Peyer's patch (tissue), 4 donors: ENCODE results near the gene SNRPD2. TPM values are rescaled to one million over a fixed set of nuclear protein-coding genes. Genes with fewer than 3 reads are reported as not detected.

Experiments
- DNase-seq, 3 donors: peaks; one replicate each; pipeline ENCODE4 v3.0.0-alpha.2; 2017 to 2019
- H3K27ac ChIP-seq, 4 donors: fragments of 200-600 bp; sonication (generic); one replicate each; pipeline ENCODE4 v1.5.1; 2016 to 2019
- H3K27me3 ChIP-seq, 2 donors: fragments of 200-600 bp; sonication (generic); one replicate each; pipeline ENCODE4 v1.5.1; 2019
- H3K36me3 ChIP-seq, 3 donors: fragments of 200-600 bp; sonication (generic); one replicate each; pipeline ENCODE4 v1.5.1; 2016 to 2019
- H3K4me1 ChIP-seq, 4 donors: fragments of 200-600 bp; sonication (generic); one replicate each; pipeline ENCODE4 v1.5.1; 2016 to 2019
- H3K4me3 ChIP-seq, 4 donors: fragments of 200-600 bp; sonication (generic); 1 replicate in 3 of 4; 2 replicates in 1 of 4; pipeline ENCODE4 v1.5.1; 2016 to 2019; ENCODE audit warnings: mild to moderate bottlenecking in 1 of 4
- H3K9me3 ChIP-seq, 4 donors: fragments of 200-600 bp; sonication (generic); one replicate each; pipeline ENCODE4 v1.5.1; 2016 to 2019; ENCODE audit warnings: mild to moderate bottlenecking in 1 of 4
- CTCF ChIP-seq, 6 experiments: fragments of 450-650 bp in 4 of 6; fragments of 200-600 bp in 2 of 6; sonication (generic) in 1 of 6; IDR thresholded peaks; one replicate each; pipeline ENCODE4 v1.5.1; 2017 to 2019; ENCODE audit warnings: antibody characterized with exemption in 6 of 6, mild to moderate bottlenecking in 3 of 6, moderate library complexity in 1 of 6
- POLR2A ChIP-seq, 2 donors: fragments of 450-650 bp; IDR thresholded peaks; one replicate each; pipeline ENCODE4 v1.5.1; 2017; ENCODE audit warnings: antibody characterized with exemption in 2 of 2, mild to moderate bottlenecking in 2 of 2, moderate library complexity in 2 of 2
- total RNA-seq, 4 donors: library from RNA; depleted of rRNA; stranded (reverse); fragments of >200 nt; gene quantifications; one replicate each; pipeline ENCODE4 v1.1.0, GENCODE V29; 2016

The SNRPD2 gene
- total RNA-seq, 4 donors from 2014 or later = 47.3 to 86.2 (median 67.3) TPM

GRCh38 chr19:45705710-45706415 lies 14.1 kb upstream of the SNRPD2 start:
- TF ChIP-seq CTCF (IDR thresholded peaks at IDR 0.05) (no peak), POLR2A (IDR thresholded peaks at IDR 0.05) (no peak)
- no peak for DNase-seq
- Histone ChIP-seq H3K27me3 (no peaks in the 10 kb centered on the region), H3K4me1 (no peaks in the 10 kb centered on the region), H3K9me3 (no peaks in the 10 kb centered on the region), H3K36me3 (peaks cover 0 to 21% (median 0%) of the 10 kb centered on the region in 3 donors), H3K4me3 (no peak overlapping the region), H3K27ac (peak overlapping the region in 1 of 4 donors; percentile 63)

- Histone ChIP-seq H3K27ac (no peak overlapping the region), H3K9me3 (no peaks in the 10 kb centered on the region), H3K36me3 (peaks cover 0 to 21% (median 0%) of the 10 kb centered on the region in 3 donors), H3K27me3 (no peaks in the 10 kb centered on the region), H3K4me3 (no peak overlapping the region), H3K4me1 (no peaks in the 10 kb centered on the region)
- DNase-seq = no peak
- no peak for TF ChIP-seq POLR2A (IDR thresholded peaks at IDR 0.05)
- TF ChIP-seq CTCF (IDR thresholded peaks at IDR 0.05) = no peak
Observed at GRCh38 chr19:45705115-45705514, 13.4 kb upstream of the SNRPD2 start.

- H3K4me3 ChIP-seq = no peak overlapping the region
- H3K4me1 ChIP-seq = no peaks in the 10 kb centered on the region
- H3K36me3 ChIP-seq = peaks cover 0 to 29% (median 0%) of the 10 kb centered on the region in 3 donors
- TF ChIP-seq POLR2A (IDR thresholded peaks at IDR 0.05) = no peak
- no peak for TF ChIP-seq CTCF (IDR thresholded peaks at IDR 0.05)
- DNase-seq = no peak
- no peaks in the 10 kb centered on the region for H3K27me3 ChIP-seq
- no peak overlapping the region for H3K27ac ChIP-seq
- H3K9me3 ChIP-seq = no peaks in the 10 kb centered on the region
Observed at GRCh38 chr19:45701676-45702075, 9.9 kb upstream of the SNRPD2 start.

- H3K9me3 ChIP-seq = no peaks in the 10 kb centered on the region
- H3K36me3 ChIP-seq = peaks cover 0 to 29% (median 0%) of the 10 kb centered on the region in 3 donors
- peak overlapping the region; percentile 86 to 92 (median 88) for H3K27ac ChIP-seq
- peak; percentile 73 to 93 (median 86) for DNase-seq
- H3K4me1 ChIP-seq = peaks cover 0 to 9% (median 5%) of the 10 kb centered on the region in 4 donors
- peak overlapping the region; percentile 67 to 84 (median 72) for H3K4me3 ChIP-seq
- H3K27me3 ChIP-seq = no peaks in the 10 kb centered on the region
- no peak for TF ChIP-seq POLR2A (IDR thresholded peaks at IDR 0.05)
- peak; percentile 71 to 89 (median 78) for TF ChIP-seq CTCF (IDR thresholded peaks at IDR 0.05)
Observed at GRCh38 chr19:45693106-45693788, 1.5 kb upstream of the SNRPD2 start.

- peak within 1 kb of the TSS; percentile 86 to 92 (median 88) for H3K27ac ChIP-seq
- H3K4me1 ChIP-seq = peaks cover 0 to 9% (median 5%) of the 10 kb centered on the region in 4 donors
- peak; percentile 97 to 99 (median 98) for DNase-seq
- peaks cover 0 to 35% (median 0%) of the 10 kb centered on the region in 3 donors for H3K36me3 ChIP-seq
- H3K4me3 ChIP-seq = peak within 1 kb of the TSS; percentile 67 to 84 (median 72)
- no peak for TF ChIP-seq CTCF (IDR thresholded peaks at IDR 0.05)
- TF ChIP-seq POLR2A (IDR thresholded peaks at IDR 0.05) = peak; percentile 27 to 57
- H3K9me3 ChIP-seq = no peaks in the 10 kb centered on the region
- H3K27me3 ChIP-seq = no peaks in the 10 kb centered on the region
Observed at GRCh38 chr19:45692187-45693105, 693 bp upstream of the SNRPD2 start, which contains the start of gene QPCTL. QPCTL (plus strand) TSS chr19:45692666; CDS start chr19:45692704, 38 bp downstream.
